ENCODE data around the gene GPR137B. TPM values are rescaled to one million over a fixed set of nuclear protein-coding genes. Genes with fewer than 3 reads are reported as not detected.

GPR137B gene
- total and polyA plus RNA-seq, 2 experiments from 2014 or later = 4.5 to 11.1 TPM

GRCh38 chr1:236251587-236251986, 109.2 kb downstream of the GPR137B start:
- Mint-ChIP-seq H3K4me3 (no peak overlapping the region), H3K27me3 (ENCODE audit: insufficient read depth, low read depth, poor library complexity) (no peaks in the 10 kb centered on the region), H3K36me3 (ENCODE audit: low read depth) (no peaks in the 10 kb centered on the region), H3K27ac (no peak overlapping the region), H3K9me3 (no peaks in the 10 kb centered on the region), H3K4me1 (no peaks in the 10 kb centered on the region)
- Histone ChIP-seq H3F3A (replicated peaks; ENCODE audit: low read depth) (no peaks in the 10 kb centered on the region), H3K27me3 (ENCODE audit: insufficient read depth) (no peaks in the 10 kb centered on the region), H3K36me3 (ENCODE audit: insufficient read depth) (no peaks in the 10 kb centered on the region), H2AFZ (no peak overlapping the region), H4K20me1 (replicated peaks; ENCODE audit: insufficient read depth) (no peaks in the 10 kb centered on the region), H3K4me1 (ENCODE audit: insufficient read depth) (no peaks in the 10 kb centered on the region), H3K9me2 (ENCODE audit: insufficient read depth) (no peaks in the 10 kb centered on the region), H3K27ac (ENCODE audit: low read depth) (no peak overlapping the region), H3K4me3 (no peak overlapping the region), H3K79me2 (replicated peaks; ENCODE audit: insufficient read depth) (no peaks in the 10 kb centered on the region), H3K4me2 (no peak overlapping the region)
- ATAC-seq (no peak), DNase-seq (ENCODE audit: low spot score) (no peak)
- TF ChIP-seq ETS1 (IDR thresholded peaks at IDR 0.05) = no peak
- TF ChIP-seq ZNF331 (CRISPR knock-in tag; IDR thresholded peaks at IDR 0.05; ENCODE audit: low read depth) = no peak
- TF ChIP-seq ZNF114 (CRISPR knock-in tag; IDR thresholded peaks at IDR 0.05) = no peak
- TF ChIP-seq POLR2AphosphoS5 (IDR thresholded peaks at IDR 0.05; ENCODE audit: low read depth) = no peak

- Mint-ChIP-seq H3K4me3 (no peak overlapping the region), H3K9me3 (peaks cover 10% of the 10 kb centered on the region), H3K27ac (no peak overlapping the region), H3K4me1 (no peaks in the 10 kb centered on the region), H3K27me3 (ENCODE audit: insufficient read depth, low read depth, poor library complexity) (no peaks in the 10 kb centered on the region), H3K36me3 (ENCODE audit: low read depth) (peaks cover 8% of the 10 kb centered on the region)
- Histone ChIP-seq H3K4me1 (ENCODE audit: insufficient read depth) (no peaks in the 10 kb centered on the region), H3K4me3 (no peak overlapping the region), H3K9me2 (ENCODE audit: insufficient read depth) (no peaks in the 10 kb centered on the region), H3K36me3 (ENCODE audit: insufficient read depth) (0 out of 2 replicates have a peak, but pooled peaks cover 2% of the 10 kb centered on the region), H3K79me2 (replicated peaks; ENCODE audit: insufficient read depth) (no peaks in the 10 kb centered on the region), H3K27me3 (ENCODE audit: insufficient read depth) (no peaks in the 10 kb centered on the region), H4K20me1 (replicated peaks; ENCODE audit: insufficient read depth) (no peaks in the 10 kb centered on the region), H3K4me2 (no peak overlapping the region), H2AFZ (no peak overlapping the region), H3K27ac (ENCODE audit: low read depth) (no peak overlapping the region), H3F3A (replicated peaks; ENCODE audit: low read depth) (no peaks in the 10 kb centered on the region)
- TF ChIP-seq EZH2 (IDR thresholded peaks at IDR 0.05; ENCODE audit: low read depth, unreplicated experiment) (no peak), ZNF114 (CRISPR knock-in tag; IDR thresholded peaks at IDR 0.05) (no peak), STAT1 (IDR thresholded peaks at IDR 0.05; ENCODE audit: unreplicated experiment) (no peak), CTCF (conservative IDR thresholded peaks at IDR 0.05; ENCODE audit: low read depth in 2 of 2) (no peak), CREB1 (CRISPR knock-in tag; IDR thresholded peaks at IDR 0.05; ENCODE audit: low read depth) (no peak), ZNF331 (CRISPR knock-in tag; IDR thresholded peaks at IDR 0.05; ENCODE audit: low read depth) (no peak)
- DNase-seq (ENCODE audit: low spot score) = no peak
- no peak for ATAC-seq
Observed at GRCh38 chr1:236253119-236253518, 110.8 kb downstream of the GPR137B start.
